ENCODE data around the gene PKP4. TPM values are rescaled to one million over a fixed set of nuclear protein-coding genes. Genes with fewer than 3 reads are reported as not detected.

The PKP4 gene
- total RNA-seq, 1 experiment from 2014 or later: 147 TPM

GRCh38 chr2:158655628-158656027 is 198.9 kb downstream of the PKP4 start:
- TF ChIP-seq CTCF (IDR thresholded peaks at IDR 0.05; ENCODE audit: insufficient read depth in 1 of 2, low read depth in 1 of 2, low read length in 1 of 2, severe bottlenecking in 1 of 2, unreplicated experiment in 1 of 2): no peak
- DNase-seq: no peak
- no peaks in the 10 kb centered on the region for H3K27me3 Mint-ChIP-seq (ENCODE audit: insufficient read depth, unreplicated experiment)
- no peak overlapping the region for H3K27ac Mint-ChIP-seq (ENCODE audit: unreplicated experiment)
- ChIA-PET POLR2A (no interaction called here), CTCF (no interaction called here)
- no peaks in the 10 kb centered on the region for H3K4me1 ChIP-seq
- H3K36me3 Mint-ChIP-seq (ENCODE audit: insufficient read depth, unreplicated experiment): peaks cover 17% of the 10 kb centered on the region
- H3K27me3 ChIP-seq (replicated peaks; ENCODE audit: control insufficient read depth, insufficient read depth, low read length): no peaks in the 10 kb centered on the region
- peaks cover 5% of the 10 kb centered on the region for H3K36me3 ChIP-seq (ENCODE audit: control insufficient read depth, insufficient read depth, low read length)
- H3K4me1 Mint-ChIP-seq (ENCODE audit: low read depth, unreplicated experiment): no peaks in the 10 kb centered on the region
- H3K4me3 Mint-ChIP-seq (ENCODE audit: unreplicated experiment): no peak overlapping the region
- no peaks in the 10 kb centered on the region for H3K9me3 Mint-ChIP-seq (ENCODE audit: unreplicated experiment)
- intact Hi-C loops (cut with micrococcal nuclease; ENCODE audit: unreplicated experiment): no loop called here
- H3K9me3 ChIP-seq: no peaks in the 10 kb centered on the region
- no peak overlapping the region for H3K4me3 ChIP-seq (ENCODE audit: low read depth, low read length)
- no TSS peak for BruUV-seq (replicated peaks)

- Histone ChIP-seq H3K4me1 (no peaks in the 10 kb centered on the region), H3K9me3 (no peaks in the 10 kb centered on the region), H3K4me3 (ENCODE audit: low read depth, low read length) (no peak overlapping the region), H3K27me3 (replicated peaks; ENCODE audit: control insufficient read depth, insufficient read depth, low read length) (no peaks in the 10 kb centered on the region), H3K36me3 (ENCODE audit: control insufficient read depth, insufficient read depth, low read length) (peaks cover 2% of the 10 kb centered on the region; the same call in 1 of the 2 replicates)
- no TSS peak for BruUV-seq (replicated peaks)
- no peaks in the 10 kb centered on the region for H3K9me3 Mint-ChIP-seq (ENCODE audit: unreplicated experiment)
- intact Hi-C loops (cut with micrococcal nuclease; ENCODE audit: unreplicated experiment): no loop called here
- no peaks in the 10 kb centered on the region for H3K4me1 Mint-ChIP-seq (ENCODE audit: low read depth, unreplicated experiment)
- H3K27me3 Mint-ChIP-seq (ENCODE audit: insufficient read depth, unreplicated experiment): no peaks in the 10 kb centered on the region
- H3K27ac Mint-ChIP-seq (ENCODE audit: unreplicated experiment): no peak overlapping the region
- ChIA-PET POLR2A (no interaction called here), CTCF (no interaction called here)
- no peak for DNase-seq
- TF ChIP-seq CTCF (IDR thresholded peaks at IDR 0.05; ENCODE audit: insufficient read depth in 1 of 2, low read depth in 1 of 2, low read length in 1 of 2, severe bottlenecking in 1 of 2, unreplicated experiment in 1 of 2): no peak
- H3K36me3 Mint-ChIP-seq (ENCODE audit: insufficient read depth, unreplicated experiment): peaks cover 17% of the 10 kb centered on the region
- no peak overlapping the region for H3K4me3 Mint-ChIP-seq (ENCODE audit: unreplicated experiment)
These were observed 199.9 kb downstream of the PKP4 start for GRCh38 chr2:158656492-158657229.

GRCh38 chr2:158658396-158658795 is 201.6 kb downstream of the PKP4 start:
- H3K36me3 ChIP-seq (ENCODE audit: control insufficient read depth, insufficient read depth, low read length): peaks cover 2% of the 10 kb centered on the region; the same call in 1 of the 2 replicates
- Mint-ChIP-seq H3K4me3 (ENCODE audit: unreplicated experiment) (no peak overlapping the region), H3K4me1 (ENCODE audit: low read depth, unreplicated experiment) (no peaks in the 10 kb centered on the region), H3K27me3 (ENCODE audit: insufficient read depth, unreplicated experiment) (no peaks in the 10 kb centered on the region), H3K9me3 (ENCODE audit: unreplicated experiment) (no peaks in the 10 kb centered on the region), H3K27ac (ENCODE audit: unreplicated experiment) (no peak overlapping the region), H3K36me3 (ENCODE audit: insufficient read depth, unreplicated experiment) (peaks cover 17% of the 10 kb centered on the region)
- intact Hi-C loops (cut with micrococcal nuclease; ENCODE audit: unreplicated experiment): no loop called here
- H3K4me1 ChIP-seq: no peaks in the 10 kb centered on the region
- no TSS peak for BruUV-seq (replicated peaks)
- H3K4me3 ChIP-seq (ENCODE audit: low read depth, low read length): no peak overlapping the region
- ChIA-PET POLR2A (no interaction called here), CTCF (no interaction called here)
- TF ChIP-seq CTCF (IDR thresholded peaks at IDR 0.05; ENCODE audit: insufficient read depth in 1 of 2, low read depth in 1 of 2, low read length in 1 of 2, severe bottlenecking in 1 of 2, unreplicated experiment in 1 of 2): no peak
- no peaks in the 10 kb centered on the region for H3K27me3 ChIP-seq (replicated peaks; ENCODE audit: control insufficient read depth, insufficient read depth, low read length)
- H3K9me3 ChIP-seq: no peaks in the 10 kb centered on the region
- no peak for DNase-seq
